HepG2 (cell line): ENCODE data around the gene ZNF444. TPM values are rescaled to one million over a fixed set of nuclear protein-coding genes. Genes with fewer than 3 reads are reported as not detected.

Experiments used
- ARID2 ChIP-seq: sonication (generic); formaldehyde crosslinking; IDR thresholded peaks from 2 replicates; pipeline ENCODE4 v1.8.1; 2022; ENCODE audit warnings: mild to moderate bottlenecking, missing genetic modification reagents, borderline replicate concordance
- CAMTA2 ChIP-seq: sonication (generic); formaldehyde crosslinking; IDR thresholded peaks from 2 replicates; pipeline ENCODE4 v1.4.0; 2020; ENCODE audit warnings: mild to moderate bottlenecking, missing genetic modification reagents, borderline replicate concordance
- DNMT3B ChIP-seq: conservative IDR thresholded peaks from 2 replicates; pipeline ENCODE4 v1.6.1; 2016; ENCODE audit warnings: missing biosample characterization, control low read depth
- DPF2 ChIP-seq: sonication (generic); formaldehyde crosslinking; IDR thresholded peaks from 2 replicates; pipeline ENCODE4 v1.4.0; 2020; ENCODE audit warnings: mild to moderate bottlenecking, low read depth, missing genetic modification reagents, borderline replicate concordance
- EHMT2 ChIP-seq: fragments of 200-600 bp; sonication (generic); IDR thresholded peaks from 2 replicates; pipeline ENCODE4 v1.7.0; 2017; ENCODE audit warnings: antibody characterized with exemption, low read depth, low read length, borderline replicate concordance
- HNF4A ChIP-seq: sonication (generic); formaldehyde crosslinking; IDR thresholded peaks from 2 replicates; pipeline ENCODE4 v1.4.0; 2020; ENCODE audit warnings: missing genetic modification reagents
- HNRNPL ChIP-seq: fragments of 200-400 bp; formaldehyde crosslinking; IDR thresholded peaks from 2 replicates; pipeline ENCODE4 v1.6.1; 2017; ENCODE audit warnings: mild to moderate bottlenecking, low read depth, low read length
- IRF2 ChIP-seq: IDR thresholded peaks from 2 replicates; pipeline ENCODE4 v1.6.1; 2018; ENCODE audit warnings: missing genetic modification reagents, missing compliant biosample characterization
- KLF12 ChIP-seq: sonication (generic); formaldehyde crosslinking; IDR thresholded peaks from 2 replicates; pipeline ENCODE4 v1.4.0; 2020; ENCODE audit warnings: missing genetic modification reagents, borderline replicate concordance
- MBNL3 ChIP-seq: fragments of 250-450 bp; sonication (Bioruptor Pico); conservative IDR thresholded peaks from 2 replicates; pipeline ENCODE4 v1.8.0; 2022; ENCODE audit warnings: mild to moderate bottlenecking, inconsistent platforms
- MEIS2 ChIP-seq: sonication (generic); formaldehyde crosslinking; IDR thresholded peaks from 2 replicates; pipeline ENCODE4 v1.9.0; 2021; ENCODE audit warnings: mild to moderate bottlenecking, missing genetic modification reagents
- MXD4 ChIP-seq: IDR thresholded peaks from 2 replicates; pipeline ENCODE4 v1.6.1; 2016; ENCODE audit warnings: mild to moderate bottlenecking, missing biosample characterization, missing genetic modification reagents
- NCOA1 ChIP-seq: sonication (generic); formaldehyde crosslinking; IDR thresholded peaks from 2 replicates; pipeline ENCODE4 v1.9.0; 2021; ENCODE audit warnings: missing genetic modification reagents
- NCOR1 ChIP-seq: fragments of 200-600 bp; sonication (generic); IDR thresholded peaks from 2 replicates; pipeline ENCODE4 v1.7.0; 2017; ENCODE audit warnings: antibody characterized with exemption, low read length, borderline replicate concordance
- NFKBIZ ChIP-seq: IDR thresholded peaks from 2 replicates; pipeline ENCODE4 v1.6.1; 2018; ENCODE audit warnings: missing genetic modification reagents, missing compliant biosample characterization
- PCBP1 ChIP-seq: fragments of 200-400 bp; formaldehyde crosslinking; IDR thresholded peaks from 2 replicates; pipeline ENCODE4 v1.6.1; 2017; ENCODE audit warnings: mild to moderate bottlenecking, low read depth, low read length, borderline replicate concordance
- POGZ ChIP-seq: sonication (generic); formaldehyde crosslinking; IDR thresholded peaks from 2 replicates; pipeline ENCODE4 v1.4.0; 2020; ENCODE audit warnings: mild to moderate bottlenecking, missing genetic modification reagents
- POLR2AphosphoS5 ChIP-seq: IDR thresholded peaks from 2 replicates; pipeline ENCODE4 v1.6.1; 2012; ENCODE audit warnings: low read depth, low read length
- RNF2 ChIP-seq: fragments of 450-650 bp; conservative IDR thresholded peaks from 2 replicates; pipeline ENCODE4 v1.6.1; 2016; ENCODE audit warnings: low read depth
- RXRA ChIP-seq: sonication (generic); formaldehyde crosslinking; IDR thresholded peaks from 2 replicates; pipeline ENCODE4 v1.5.1; 2020; ENCODE audit warnings: missing genetic modification reagents
- SAFB2 ChIP-seq: sonication (generic); formaldehyde crosslinking; IDR thresholded peaks from 2 replicates; pipeline ENCODE4 v1.5.1; 2020; ENCODE audit warnings: missing genetic modification reagents, low read depth, mild to moderate bottlenecking, borderline replicate concordance
- SALL2 ChIP-seq: sonication (generic); formaldehyde crosslinking; IDR thresholded peaks from 2 replicates; pipeline ENCODE4 v1.8.1; 2023; ENCODE audit warnings: mild to moderate bottlenecking, missing genetic modification reagents, inconsistent platforms
- SMYD3 ChIP-seq: sonication (generic); formaldehyde crosslinking; IDR thresholded peaks from 2 replicates; pipeline ENCODE4 v1.8.1; 2023; ENCODE audit warnings: mild to moderate bottlenecking, missing genetic modification reagents
- SP4 ChIP-seq: sonication (generic); formaldehyde crosslinking; IDR thresholded peaks from 2 replicates; pipeline ENCODE4 v1.8.1; 2023; ENCODE audit warnings: mild to moderate bottlenecking, missing genetic modification reagents
- ZNF138 ChIP-seq: sonication (generic); formaldehyde crosslinking; IDR thresholded peaks from 2 replicates; pipeline ENCODE4 v1.5.0; 2020; ENCODE audit warnings: mild to moderate bottlenecking, low read depth, missing genetic modification reagents
- ZNF234 ChIP-seq: sonication (generic); formaldehyde crosslinking; conservative IDR thresholded peaks from 2 replicates; pipeline ENCODE4 v1.5.1; 2020; ENCODE audit warnings: mild to moderate bottlenecking, missing genetic modification reagents
- ZNF256 ChIP-seq: sonication (generic); formaldehyde crosslinking; conservative IDR thresholded peaks from 2 replicates; pipeline ENCODE4 v1.4.0; 2020; ENCODE audit warnings: missing genetic modification reagents
- ZNF580 ChIP-seq: IDR thresholded peaks from 2 replicates; pipeline ENCODE4 v1.6.1; 2016; ENCODE audit warnings: low read depth, borderline replicate concordance
- ZNF607 ChIP-seq: sonication (generic); formaldehyde crosslinking; IDR thresholded peaks from 2 replicates; pipeline ENCODE4 v1.5.1; 2020; ENCODE audit warnings: missing genetic modification reagents, mild to moderate bottlenecking, borderline replicate concordance
- ZNF841 ChIP-seq: sonication (generic); formaldehyde crosslinking; IDR thresholded peaks from 2 replicates; pipeline ENCODE4 v1.8.1; 2023; ENCODE audit warnings: missing genetic modification reagents, borderline replicate concordance
- polyA plus RNA-seq, 8 experiments: library from polyadenylated mRNA; depleted of rRNA in 3 of 8; stranded (reverse) in 7 of 8; unstranded in 1 of 8; fragments of >200 nt; fragmentation: Illumina TruSeq in 4 of 8; extraction: Trizol in 4 of 8; gene quantifications; 2 replicates each; pipeline versions ENCODE4 v1.2.1 to v1.2.3, GENCODE V29; 2011 to 2016; ENCODE audit warnings: low read depth in 4 of 8, missing spikeins in 1 of 8, mixed read lengths in 1 of 8; ENCODE audit not compliant: insufficient read depth in 1 of 8
- total RNA-seq, 5 experiments: library from RNA; depleted of rRNA; stranded (reverse); fragments of >200 nt; fragmentation: Illumina TruSeq; extraction: Trizol; gene quantifications; 2 replicates each; pipeline ENCODE4 v1.2.3, GENCODE V29; 2016; ENCODE audit warnings: low read depth in 1 of 5
- TF ChIP-seq, protein P1 (sequence below): sonication (generic); formaldehyde crosslinking; IDR thresholded peaks from 2 replicates; pipeline ENCODE4 v1.5.1; 2020; ENCODE audit warnings: mild to moderate bottlenecking, moderate library complexity, missing genetic modification reagents

ZNF444 gene
- total and polyA plus RNA-seq, 2 of the 13 experiments (the other 11 are each of a cell fraction or from before 2014, with no cell fraction given) = 27.4 to 30.3 TPM

DNA sequence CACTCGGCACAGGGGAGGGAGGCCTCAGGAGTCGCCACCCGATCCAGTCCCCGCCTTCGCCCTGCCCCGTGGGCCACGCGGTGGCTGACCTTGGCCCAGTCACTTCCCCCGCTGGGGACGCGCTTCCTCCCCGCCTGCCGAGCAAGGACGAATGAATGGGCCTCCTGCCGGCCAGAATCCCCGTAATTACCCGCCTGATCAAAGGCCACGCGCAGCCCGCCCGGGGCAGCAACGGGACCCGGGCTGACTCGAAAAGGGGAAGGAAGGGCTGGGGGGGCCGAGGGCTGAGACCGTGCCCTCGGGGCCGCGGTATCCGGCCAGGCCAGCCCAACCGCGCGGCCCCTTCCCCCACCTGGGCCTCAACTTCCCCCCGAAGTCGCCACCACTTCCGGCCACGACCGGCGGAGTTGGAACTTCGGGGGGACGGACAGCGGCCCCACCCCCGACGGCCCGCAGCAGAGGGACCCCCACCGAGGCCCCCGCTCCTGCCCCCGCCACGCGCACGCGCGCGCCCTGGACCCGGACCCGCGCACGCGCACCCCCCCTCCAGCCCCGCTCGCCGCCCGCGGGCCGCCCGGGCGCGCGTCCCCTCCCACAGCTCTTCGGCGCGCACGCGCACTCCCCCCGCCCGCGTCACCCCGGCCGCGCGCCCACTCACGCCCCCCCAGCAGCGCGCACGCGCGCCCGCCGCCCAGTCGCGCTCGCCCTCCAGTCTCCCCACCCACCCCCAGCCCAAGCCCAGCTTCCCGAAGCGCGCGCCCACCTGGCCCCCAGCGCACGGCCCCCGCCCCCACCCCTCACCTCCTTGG is 20.5 kb upstream of the ZNF444 start (continued):
- TF ChIP-seq ZNF580 (peak; percentile 88; the same call in 1 of the 2 replicates), ZNF138 (0 out of 2 replicates have a peak, but pooled peaks have one; percentile 78), PCBP1 (peak; percentile 73; the same call in 1 of the 2 replicates), SMYD3 (CRISPR knock-in tag) (no peak), NFKBIZ (peak; percentile 49; the same call in 1 of the 2 replicates), EHMT2 (no peak), ZNF607 (CRISPR knock-in tag) (peak; percentile 95), ZNF256 (CRISPR knock-in tag) (no peak), ARID2 (CRISPR knock-in tag) (no peak), POLR2AphosphoS5 (peak; percentile 71), NCOA1 (CRISPR knock-in tag) (no peak), DPF2 (CRISPR knock-in tag) (peak; percentile 38; the same call in 1 of the 2 replicates), SP4 (peak; percentile 52; the same call in 1 of the 2 replicates), DNMT3B (CRISPR knock-in tag) (no peak), ZNF841 (CRISPR knock-in tag) (0 out of 2 replicates have a peak, but pooled peaks have one; percentile 49), CAMTA2 (0 out of 2 replicates have a peak, but pooled peaks have one; percentile 51), IRF2 (CRISPR knock-in tag) (peak; percentile 74), MXD4 (CRISPR knock-in tag) (peak; percentile 88; the same call in 1 of the 2 replicates), MBNL3 (CRISPR knock-in tag) (no peak), NCOR1 (peak; percentile 18; the same call in 1 of the 2 replicates), ZNF234 (CRISPR knock-in tag) (peak; percentile 89), POGZ (CRISPR knock-in tag) (no peak; the same call in 1 of the 2 replicates), MEIS2 (CRISPR knock-in tag) (peak; percentile 62), HNF4A (CRISPR knock-in tag) (peak; percentile 77), SALL2 (no peak), RNF2 (peak; percentile 80), SAFB2 (CRISPR knock-in tag) (no peak; the same call in 1 of the 2 replicates), KLF12 (CRISPR knock-in tag) (peak; percentile 51; the same call in 1 of the 2 replicates), HNRNPL (peak; percentile 68; the same call in 1 of the 2 replicates), RXRA (CRISPR knock-in tag) (peak; percentile 94)
- TF ChIP-seq, protein P1, sequence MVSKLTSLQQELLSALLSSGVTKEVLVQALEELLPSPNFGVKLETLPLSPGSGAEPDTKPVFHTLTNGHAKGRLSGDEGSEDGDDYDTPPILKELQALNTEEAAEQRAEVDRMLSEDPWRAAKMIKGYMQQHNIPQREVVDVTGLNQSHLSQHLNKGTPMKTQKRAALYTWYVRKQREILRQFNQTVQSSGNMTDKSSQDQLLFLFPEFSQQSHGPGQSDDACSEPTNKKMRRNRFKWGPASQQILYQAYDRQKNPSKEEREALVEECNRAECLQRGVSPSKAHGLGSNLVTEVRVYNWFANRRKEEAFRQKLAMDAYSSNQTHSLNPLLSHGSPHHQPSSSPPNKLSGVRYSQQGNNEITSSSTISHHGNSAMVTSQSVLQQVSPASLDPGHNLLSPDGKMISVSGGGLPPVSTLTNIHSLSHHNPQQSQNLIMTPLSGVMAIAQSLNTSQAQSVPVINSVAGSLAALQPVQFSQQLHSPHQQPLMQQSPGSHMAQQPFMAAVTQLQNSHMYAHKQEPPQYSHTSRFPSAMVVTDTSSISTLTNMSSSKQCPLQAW (CRISPR knock-in tag) = peak; percentile 70
